GM12872 (cell line): ENCODE data around the gene ZPLD1.

ENCODE experiments used
- TF ChIP-seq, protein P1 (sequence below): IDR thresholded peaks from 3 replicates; pipeline ENCODE4 v1.5.1; 2011; ENCODE audit warnings: low read depth, mild to moderate bottlenecking, low read length, moderate library complexity; ENCODE audit not compliant: insufficient read depth

ZPLD1 gene

DNA sequence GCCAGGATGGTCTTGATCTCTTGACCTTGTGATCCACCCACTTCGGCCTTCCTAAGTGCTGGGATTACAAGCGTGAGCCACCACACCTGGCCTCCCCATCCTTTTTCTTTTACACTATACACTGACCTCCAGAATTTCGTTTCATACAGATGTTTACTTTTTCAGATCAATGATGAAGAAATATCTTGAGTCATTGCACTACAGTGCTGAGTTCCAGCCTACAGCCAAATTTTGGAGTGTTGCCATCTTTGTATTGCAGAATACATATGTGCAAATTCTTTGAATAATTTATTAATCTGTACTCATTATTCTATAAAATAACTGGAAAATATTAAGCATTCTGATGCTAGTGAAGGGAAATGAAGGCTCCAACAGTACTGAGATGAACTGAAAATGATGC is 12.5 kb downstream of the ZPLD1 start:
- TF ChIP-seq, protein P1, sequence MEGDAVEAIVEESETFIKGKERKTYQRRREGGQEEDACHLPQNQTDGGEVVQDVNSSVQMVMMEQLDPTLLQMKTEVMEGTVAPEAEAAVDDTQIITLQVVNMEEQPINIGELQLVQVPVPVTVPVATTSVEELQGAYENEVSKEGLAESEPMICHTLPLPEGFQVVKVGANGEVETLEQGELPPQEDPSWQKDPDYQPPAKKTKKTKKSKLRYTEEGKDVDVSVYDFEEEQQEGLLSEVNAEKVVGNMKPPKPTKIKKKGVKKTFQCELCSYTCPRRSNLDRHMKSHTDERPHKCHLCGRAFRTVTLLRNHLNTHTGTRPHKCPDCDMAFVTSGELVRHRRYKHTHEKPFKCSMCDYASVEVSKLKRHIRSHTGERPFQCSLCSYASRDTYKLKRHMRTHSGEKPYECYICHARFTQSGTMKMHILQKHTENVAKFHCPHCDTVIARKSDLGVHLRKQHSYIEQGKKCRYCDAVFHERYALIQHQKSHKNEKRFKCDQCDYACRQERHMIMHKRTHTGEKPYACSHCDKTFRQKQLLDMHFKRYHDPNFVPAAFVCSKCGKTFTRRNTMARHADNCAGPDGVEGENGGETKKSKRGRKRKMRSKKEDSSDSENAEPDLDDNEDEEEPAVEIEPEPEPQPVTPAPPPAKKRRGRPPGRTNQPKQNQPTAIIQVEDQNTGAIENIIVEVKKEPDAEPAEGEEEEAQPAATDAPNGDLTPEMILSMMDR: no peak

DNA sequence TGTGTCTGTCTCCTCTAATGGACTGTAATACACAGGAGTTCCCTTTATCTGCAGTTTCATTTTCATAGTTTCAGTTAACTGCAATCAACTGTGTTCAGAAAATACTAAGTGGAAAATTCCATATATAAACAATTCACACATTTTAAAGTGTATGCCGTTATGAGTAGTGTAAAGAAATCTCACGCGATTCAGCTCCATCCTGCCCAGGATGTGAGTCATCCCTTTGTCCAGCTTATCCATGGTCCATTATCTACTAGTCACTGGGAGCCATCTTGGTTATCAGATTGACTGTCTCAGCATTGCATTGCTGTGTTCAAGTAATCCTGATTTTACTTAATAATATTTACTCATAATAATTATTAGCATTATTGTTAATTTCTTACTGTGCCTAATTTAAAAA is 14.5 kb downstream of the ZPLD1 start:
- TF ChIP-seq, protein P1: no peak

DNA sequence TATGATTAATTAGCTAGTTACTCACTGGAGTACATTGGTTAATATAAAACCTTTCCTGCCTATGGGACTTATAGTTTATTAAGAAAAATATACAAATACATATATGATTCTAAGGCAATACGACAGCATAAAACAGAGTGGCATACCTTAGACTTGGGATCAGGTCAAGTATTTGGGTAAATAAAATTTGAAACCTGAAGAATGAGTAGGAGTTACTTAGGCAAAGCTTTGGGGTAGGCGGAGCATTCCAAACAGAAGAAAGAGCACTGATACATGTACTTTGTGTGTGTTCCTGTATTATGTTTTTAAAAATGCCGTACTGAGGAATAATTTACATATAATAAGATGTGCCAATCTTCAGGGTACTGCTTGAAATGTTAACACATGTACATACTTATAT is 15.1 kb downstream of the ZPLD1 start:
- TF ChIP-seq, protein P1: no peak

DNA sequence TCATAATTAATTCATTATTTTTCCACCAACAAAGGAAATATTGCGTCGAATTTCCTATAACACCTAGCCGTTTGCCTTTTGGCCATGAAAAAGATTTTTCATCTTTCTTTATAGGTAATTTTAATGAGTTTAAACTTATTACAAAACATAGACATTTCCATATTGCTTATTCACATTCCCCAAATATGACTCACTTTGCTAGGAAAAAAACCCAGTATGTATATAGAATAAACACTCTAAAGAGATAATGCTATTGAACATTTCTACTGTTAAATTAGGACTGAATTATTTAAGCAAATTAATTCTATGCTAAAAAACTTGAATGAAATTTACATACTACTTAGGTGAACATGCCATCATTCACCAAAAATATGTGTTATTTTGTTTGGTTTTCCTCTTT is 16.2 kb downstream of the ZPLD1 start:
- TF ChIP-seq, protein P1: no peak

DNA sequence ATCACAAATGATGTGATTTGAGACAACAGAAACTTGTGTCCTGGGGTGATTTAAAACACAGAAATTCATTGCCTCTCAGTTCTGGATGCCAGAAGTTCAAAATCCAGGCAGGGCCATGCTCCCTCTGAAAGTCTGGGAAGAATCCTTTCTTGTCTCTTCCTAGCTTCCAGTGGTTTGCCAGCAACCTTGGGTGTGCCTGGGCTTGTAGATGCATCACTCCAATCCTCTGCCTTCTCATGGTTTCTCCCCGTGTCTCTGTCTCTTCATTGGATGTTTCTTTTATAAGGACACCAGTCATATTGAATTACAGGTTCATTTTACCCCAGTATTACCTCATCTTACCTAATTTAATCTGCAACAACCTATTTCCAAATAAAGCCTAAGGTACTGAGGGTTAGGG is 16.7 kb downstream of the ZPLD1 start:
- TF ChIP-seq, protein P1: no peak

DNA sequence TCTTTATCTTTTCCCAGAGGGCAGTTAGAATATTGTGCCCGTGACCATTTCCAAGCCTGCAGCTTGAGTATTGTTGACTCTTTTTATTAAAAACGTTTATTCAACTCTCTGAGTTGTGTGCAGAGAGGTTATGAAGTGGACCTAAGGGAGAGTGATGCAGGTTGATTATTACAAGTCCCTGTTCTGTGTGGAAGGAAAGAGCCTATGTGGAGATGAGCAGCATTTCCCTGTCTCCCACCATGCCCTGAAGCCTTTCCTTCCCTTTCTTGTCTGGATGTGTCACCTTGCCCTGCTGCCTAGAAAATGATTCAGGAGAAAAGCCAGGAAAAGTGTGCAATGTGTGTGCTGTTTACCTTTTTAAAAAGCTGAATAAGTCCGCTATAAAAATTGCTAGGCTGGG is 19.4 kb downstream of the ZPLD1 start:
- TF ChIP-seq, protein P1: no peak

DNA sequence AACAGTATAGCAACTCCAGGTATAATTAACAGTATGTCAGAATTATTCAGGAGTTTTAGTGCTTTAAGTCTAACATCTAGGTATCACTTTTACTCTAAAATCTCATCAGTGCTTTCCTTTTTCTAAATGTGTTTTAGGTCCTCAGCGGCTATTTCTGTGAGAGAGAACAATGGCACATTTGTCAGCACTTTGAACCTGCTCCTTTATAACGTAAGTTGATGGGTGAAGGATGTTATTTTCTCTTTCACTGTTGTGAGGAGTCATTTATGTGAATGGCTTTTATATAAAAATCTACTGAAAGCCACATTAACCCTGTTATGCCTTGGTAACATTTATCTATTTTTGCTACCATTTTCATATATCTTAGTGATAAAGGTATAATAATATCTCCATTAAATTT is 22.8 kb downstream of the ZPLD1 start:
- TF ChIP-seq, protein P1: no peak

DNA sequence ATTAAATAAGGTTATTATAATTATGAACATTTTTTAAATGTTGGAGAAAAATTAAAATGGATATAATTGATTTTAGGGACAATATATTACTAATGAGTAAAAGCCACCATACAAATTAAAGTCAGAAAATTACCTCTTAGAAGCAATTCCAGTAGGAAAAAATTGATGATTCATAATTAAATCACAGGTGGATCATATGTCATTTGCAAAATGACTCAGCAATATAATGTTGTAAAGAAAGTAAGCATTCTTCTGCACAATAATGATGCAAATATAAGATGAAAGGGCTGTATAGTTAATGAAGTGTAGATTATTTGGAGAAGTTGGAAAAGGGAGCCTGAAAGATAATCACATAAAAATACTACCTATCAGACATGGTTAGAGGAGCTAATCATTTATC is 25.8 kb downstream of the ZPLD1 start:
- TF ChIP-seq, protein P1: no peak
